SK-N-SH treated with all-trans-retinoic acid at 6 μM for 48 hours (cell line): ENCODE data around the gene LRRC74B.

Experiments
- ATAC-seq: fragments of 200-7000 bp; cut with Tn5 transposase; 3 replicates; pipeline ENCODE4 v1.9.1; 2020; ENCODE audit warnings: mild to moderate bottlenecking, moderate library complexity
- CSDC2 ChIP-seq: fragments of 250-450 bp; sonication (Bioruptor Pico); IDR thresholded peaks from 2 replicates; pipeline ENCODE4 v1.5.0; 2020; ENCODE audit warnings: mild to moderate bottlenecking, moderate library complexity
- CSRNP3 ChIP-seq: fragments of 250-450 bp; sonication (Bioruptor Pico); IDR thresholded peaks from 2 replicates; pipeline ENCODE4 v1.5.1; 2021; ENCODE audit warnings: mild to moderate bottlenecking, moderate library complexity
- ZNF70 ChIP-seq: fragments of 450-650 bp; formaldehyde crosslinking; IDR thresholded peaks from 2 replicates; pipeline ENCODE4 v1.5.0; 2020; ENCODE audit warnings: mild to moderate bottlenecking, moderate library complexity

The LRRC74B gene

GRCh38 chr22:21108379-21109115 lies 62.8 kb downstream of the LRRC74B start:
- no peak for TF ChIP-seq ZNF70
- no peak for TF ChIP-seq CSDC2
- no peak for TF ChIP-seq CSRNP3
- TF ChIP-seq, all 23 proteins: peak for 0
- ATAC-seq = no peak
